CD4-positive, alpha-beta T cell treated with Interleukin-1 beta for 1 hour (primary cell): ENCODE data around the gene SPDYE2.
"Not testable (repeated sequence)": the region's sequence is repeated elsewhere in the genome, so short reads cannot be mapped to it uniquely, and the experiment has no call there.

Source experiments
- DNase-seq, 2 donors: peaks; one replicate each; pipeline ENCODE4 v3.0.0-alpha.2; 2020 to 2022

The SPDYE2 gene

DNA sequence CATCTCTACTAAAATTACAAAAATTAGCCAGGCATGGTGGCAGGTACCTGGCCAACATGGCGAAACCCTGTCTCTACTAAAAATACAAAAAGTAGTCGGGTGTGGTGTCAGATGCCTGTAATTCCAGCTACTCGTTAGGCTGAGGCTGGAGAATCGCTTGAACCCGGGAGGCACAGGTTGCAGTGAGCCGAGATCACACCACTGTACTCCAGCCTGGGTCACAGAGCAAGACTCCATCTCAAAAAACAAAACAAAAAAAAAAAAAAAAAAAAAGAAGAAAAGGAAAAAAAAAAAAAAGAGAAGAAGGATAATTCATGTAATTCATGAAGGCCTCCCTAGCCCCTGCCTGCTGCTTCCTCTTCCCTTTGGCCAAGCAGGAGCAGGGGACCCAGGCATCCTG lies 10.4 kb upstream of the SPDYE2 start:
- not testable (repeated sequence) for DNase-seq

DNA sequence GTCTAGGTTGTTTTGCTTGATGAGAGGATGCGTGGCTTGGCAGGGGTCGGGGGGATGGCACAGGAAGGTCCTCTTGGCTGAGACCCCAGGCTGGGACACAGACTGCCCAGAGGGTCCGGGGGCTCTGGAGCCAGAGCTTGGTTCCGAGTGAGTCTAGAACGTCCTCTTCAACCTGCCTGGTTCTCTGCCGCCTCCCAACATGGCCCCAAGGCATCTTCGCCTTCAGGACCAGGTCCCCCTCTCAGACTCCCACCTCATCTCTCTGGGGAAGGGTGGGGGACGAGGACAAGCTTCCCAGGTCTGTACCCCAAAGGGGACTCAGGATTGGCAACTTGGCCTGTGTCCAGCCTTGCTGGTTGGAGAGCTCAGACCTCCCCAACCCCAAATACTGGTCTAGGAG lies 8.9 kb upstream of the SPDYE2 start:
- DNase-seq: not testable (repeated sequence)

DNA sequence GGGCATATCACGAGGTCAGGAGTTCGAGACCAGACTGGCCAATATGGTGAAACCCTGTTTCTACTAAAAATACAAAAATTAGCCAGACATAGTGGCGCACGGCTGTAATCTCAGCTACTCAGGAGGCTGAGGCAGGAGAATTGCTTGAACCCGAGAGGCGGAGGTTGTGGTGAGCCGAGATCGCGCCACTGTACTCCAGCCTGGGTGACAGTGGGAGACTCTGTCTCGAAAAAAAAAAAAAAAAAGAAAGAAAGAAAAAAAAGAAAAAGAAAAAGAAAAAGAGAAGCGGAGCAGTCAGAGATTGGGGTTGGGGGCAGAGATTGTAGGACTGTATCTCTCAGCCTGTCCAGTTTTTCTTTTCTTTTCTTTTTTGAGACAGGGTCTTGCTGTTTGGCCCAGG lies 8.3 kb upstream of the SPDYE2 start:
- not testable (repeated sequence) for DNase-seq

DNA sequence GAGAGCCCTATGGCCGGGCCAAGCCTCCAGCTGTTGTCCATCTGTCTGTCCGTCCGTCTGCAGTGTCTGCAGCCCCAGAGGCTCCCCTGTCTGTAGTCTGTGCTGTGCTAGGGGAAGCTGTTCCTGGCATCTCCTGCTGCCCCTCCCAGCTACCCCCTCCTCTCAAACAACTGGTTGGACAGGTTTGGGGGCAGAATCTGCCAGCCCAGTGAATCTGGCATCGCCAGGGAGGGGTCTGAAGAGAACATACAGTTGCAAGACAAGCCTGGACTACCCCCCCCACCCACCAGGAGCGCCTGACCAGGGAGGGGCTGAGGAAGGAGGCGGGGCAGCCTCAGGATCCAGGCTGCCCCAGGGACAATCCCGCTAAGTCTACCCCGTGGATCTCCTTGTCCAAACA lies 7.4 kb upstream of the SPDYE2 start, which contains the start of gene UPK3BL2:
TSS of gene UPK3BL2 (minus strand) at position 101 of the 400 bp plus-strand sequence. CDS start at position 41, 60 bp downstream.
- not testable (repeated sequence) for DNase-seq

DNA sequence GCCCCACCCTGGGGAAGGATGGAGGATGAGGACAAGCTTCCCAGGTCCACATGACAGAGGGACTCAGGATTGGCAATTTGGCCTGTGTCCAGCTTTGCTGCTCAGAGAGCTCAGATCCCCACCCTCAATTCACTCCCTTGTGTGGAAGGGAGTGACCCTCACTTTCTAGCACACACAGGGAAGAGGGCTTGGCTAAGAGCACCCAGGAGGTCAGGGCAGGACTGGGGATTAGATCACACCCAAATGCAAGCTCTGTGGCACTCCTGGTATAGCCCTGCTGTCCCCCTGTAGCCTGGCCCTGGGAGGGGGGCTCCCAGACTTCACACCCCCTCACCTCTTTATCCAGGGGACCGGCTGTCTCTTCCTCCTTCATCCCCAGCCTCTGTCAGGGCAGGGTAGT lies 6.7 kb upstream of the SPDYE2 start:
- DNase-seq: not testable (repeated sequence)

DNA sequence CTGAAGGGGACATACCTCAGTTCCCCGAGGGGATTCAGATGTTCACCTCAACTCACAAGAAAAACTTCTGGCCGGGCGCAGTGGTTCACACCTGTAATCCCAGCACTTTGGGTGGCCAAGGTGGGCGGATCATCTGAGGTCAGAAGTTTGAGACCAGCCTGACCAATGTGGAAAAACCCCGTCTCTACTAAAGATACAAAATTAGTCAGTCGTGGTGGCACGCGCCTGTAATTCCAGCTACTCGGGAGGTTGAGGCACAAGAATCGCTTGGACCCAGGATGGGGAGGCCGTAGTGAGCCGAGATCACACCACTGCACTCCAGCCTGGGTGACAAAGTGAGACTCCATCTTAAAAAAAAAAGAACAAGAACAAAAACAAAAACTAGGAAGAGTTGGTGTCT lies 5.7 kb upstream of the SPDYE2 start:
- not testable (repeated sequence) for DNase-seq

DNA sequence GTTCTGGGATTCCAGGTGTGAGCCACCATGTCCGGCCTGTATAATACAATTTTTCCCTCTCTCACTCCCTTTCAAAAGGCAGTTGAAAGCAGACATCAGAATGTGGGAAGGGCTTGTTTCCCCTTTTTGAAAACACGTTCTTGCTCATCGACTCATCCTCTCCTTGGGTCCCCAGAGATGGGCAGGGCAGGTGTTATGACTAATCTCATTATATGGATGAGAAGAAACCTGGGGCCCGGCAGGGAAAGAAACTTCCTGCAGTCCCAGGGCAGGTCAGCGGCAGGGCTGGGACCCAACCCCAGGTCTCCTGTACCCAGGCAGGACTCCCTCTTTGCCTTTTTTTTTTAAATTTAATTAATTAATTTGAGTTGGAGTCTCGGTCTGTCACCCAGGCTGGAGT lies 4.7 kb upstream of the SPDYE2 start:
- DNase-seq: not testable (repeated sequence)

DNA sequence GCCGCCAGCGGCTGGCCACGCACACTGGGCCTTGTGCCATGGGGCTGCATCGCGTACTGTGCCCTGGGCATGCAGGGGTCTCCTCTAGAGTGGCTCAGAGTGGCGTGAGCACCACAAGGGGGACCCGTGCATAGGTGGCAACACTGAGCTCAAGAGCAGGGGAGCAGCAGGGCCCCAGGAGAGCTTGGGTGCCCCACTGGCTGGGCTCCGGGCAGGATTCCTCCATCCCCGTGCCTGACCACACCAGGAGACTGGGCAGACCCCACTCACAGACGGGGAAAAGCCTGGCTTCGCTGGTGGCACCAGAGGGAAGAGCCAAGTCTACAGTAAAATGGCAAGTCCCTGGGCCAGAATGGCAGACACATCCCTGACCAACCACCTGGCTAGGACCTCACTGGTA lies 17.6 kb downstream of the SPDYE2 start:
- DNase-seq: not testable (repeated sequence)

DNA sequence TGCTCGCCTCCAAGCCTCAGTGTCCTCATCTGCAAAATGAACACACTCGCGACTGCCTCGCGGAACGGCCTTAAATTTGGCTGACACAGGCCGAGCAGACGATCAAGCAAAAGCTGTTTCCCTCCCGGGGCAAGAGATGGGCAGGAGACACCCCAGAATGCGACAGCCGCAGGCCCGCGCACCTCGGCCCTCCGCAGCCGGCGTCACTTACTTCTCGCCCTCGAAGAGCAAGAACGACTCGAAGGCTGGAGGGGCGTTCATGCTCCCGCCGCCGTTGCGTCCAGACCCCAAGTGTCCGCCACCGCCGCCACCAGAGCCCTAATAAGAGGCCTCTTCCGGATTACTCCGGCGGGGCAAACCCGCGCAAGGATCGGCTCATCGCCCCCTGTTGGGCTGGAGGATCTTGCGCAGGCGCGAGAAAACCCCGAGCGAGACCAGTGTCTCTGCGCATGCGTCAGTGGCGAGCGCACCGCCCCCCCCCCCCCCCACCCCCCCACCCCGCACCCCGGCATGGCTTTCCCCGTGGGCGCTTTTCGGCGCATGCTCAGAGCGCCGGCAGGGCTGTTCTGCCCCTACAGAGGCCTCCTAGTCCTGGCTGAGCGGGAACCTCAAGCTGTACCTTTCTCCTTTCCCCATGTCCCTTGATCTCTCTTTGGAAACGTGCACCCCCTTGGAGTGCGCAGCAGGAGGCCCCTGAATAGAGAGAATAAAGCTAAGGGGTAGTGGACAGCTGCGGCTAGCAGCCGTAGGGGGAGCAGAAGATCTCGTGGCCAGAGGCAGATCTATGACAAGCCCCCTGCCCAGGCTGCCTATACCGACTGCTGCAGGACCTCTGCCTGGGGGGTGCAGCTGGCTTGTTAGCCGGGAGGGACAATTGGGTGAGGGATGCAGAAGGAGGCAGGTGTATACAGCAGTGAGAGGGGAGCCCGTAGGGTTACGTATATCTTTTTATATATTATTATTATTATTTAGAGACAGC lies 21.5 kb downstream of the SPDYE2 start, which contains the start of gene POLR2J3:
TSS of gene POLR2J3 (minus strand) at position 323 of the 979 bp plus-strand sequence. CDS start at position 261, 62 bp downstream.
- DNase-seq: peak; percentile 95 to 97

DNA sequence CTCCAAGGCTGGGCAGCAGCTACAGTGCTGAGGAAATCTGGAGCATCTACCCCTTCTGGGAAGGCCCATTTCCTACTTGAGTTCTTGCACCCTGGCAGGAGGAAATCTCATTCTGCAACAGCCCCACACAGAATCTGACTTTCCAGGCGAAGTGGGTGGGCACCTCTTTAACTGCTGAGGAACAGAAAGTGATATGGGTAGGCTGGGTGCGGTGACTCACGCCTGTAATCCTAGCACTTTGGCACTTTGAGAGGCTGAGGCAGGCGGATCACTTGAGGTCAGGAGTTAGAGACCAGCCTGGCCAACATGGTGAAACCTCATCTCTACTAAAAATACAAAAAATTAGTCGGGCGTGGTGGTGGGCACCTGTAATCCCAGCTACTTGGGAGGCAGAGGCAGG lies 23.6 kb downstream of the SPDYE2 start:
- not testable (repeated sequence) for DNase-seq

DNA sequence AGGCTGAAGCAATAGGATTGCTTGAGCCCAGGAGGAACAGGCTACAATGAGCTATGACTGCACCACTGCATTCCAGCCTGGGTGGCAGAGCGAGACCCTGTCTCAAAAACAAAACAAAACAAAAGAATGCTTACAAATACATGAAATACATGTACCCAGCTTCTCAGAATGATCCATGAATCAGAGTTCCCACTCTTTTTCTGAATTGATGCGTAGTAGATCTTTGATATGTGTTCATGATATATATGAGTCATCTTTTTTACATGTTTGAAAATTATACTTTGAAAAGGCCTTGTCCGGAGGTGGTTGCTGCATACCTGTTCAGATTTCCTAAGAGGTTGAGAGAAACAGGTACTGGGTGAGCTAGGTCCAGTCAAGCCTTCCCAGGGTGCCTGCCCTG lies 25.3 kb downstream of the SPDYE2 start:
- not testable (repeated sequence) for DNase-seq

DNA sequence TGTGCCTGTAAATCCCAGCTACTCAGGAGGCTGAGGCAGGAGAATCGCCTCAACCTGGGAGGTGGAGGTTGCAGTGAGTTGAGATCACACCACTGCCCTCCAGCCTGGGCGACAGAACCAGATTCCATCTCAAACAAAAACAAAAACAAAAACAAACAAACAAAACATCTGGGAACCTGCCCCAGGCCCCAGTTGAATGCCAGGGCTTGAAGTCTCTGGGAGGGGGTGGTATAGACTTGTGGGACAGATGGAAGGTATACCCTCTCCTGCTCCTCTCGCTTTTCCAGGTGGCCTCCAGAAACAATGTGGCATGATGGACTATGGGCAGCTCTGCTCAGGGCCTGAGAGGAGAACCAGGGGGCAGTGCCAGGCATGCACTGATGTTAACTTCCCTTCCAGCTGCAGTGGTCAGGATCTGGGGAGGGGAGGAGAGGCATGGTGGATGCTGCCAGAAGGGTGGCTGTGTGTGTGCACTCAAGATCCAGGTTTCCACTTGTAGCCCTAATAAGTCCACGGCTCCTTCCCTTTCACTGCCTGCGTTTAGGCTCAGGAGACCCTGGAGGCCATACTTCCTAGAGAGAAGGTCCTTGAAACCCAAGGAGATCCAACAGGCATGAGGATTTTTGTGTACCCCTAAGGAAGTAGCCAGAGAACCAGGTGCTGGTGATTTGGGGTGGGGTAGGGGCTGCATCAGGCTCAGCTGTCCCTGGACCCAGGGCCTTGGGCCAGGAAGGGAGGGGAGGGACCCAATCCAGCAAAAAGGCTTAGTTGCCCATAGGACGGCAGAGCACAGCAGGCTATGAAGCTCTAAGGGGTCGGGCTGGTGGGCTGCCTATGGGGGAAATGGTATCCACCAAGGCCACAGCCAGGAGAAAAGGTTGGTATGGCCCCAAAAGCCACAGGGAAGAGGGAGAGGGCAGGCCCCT lies 26.6 kb downstream of the SPDYE2 start:
- not testable (repeated sequence) for DNase-seq

DNA sequence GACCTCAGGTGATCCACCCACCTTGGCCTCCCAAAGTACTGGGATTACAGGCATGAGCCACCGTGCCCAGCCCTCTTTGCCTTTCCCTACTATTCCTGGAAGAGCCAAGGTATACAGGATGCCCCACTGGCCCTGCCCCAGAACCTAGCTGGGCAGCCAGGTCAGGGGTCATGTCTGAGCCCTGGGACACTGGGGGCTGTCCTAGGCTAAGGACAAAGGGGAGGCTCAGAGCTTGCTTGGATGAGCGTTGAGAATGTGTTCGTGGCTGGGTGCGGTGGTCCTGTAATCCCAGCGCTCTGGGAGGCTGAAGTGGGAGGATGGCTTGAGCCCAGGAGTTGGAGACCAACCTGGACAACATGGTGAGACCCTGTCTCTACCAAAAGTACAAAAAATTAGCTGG lies 27.5 kb downstream of the SPDYE2 start:
- DNase-seq: not testable (repeated sequence)

DNA sequence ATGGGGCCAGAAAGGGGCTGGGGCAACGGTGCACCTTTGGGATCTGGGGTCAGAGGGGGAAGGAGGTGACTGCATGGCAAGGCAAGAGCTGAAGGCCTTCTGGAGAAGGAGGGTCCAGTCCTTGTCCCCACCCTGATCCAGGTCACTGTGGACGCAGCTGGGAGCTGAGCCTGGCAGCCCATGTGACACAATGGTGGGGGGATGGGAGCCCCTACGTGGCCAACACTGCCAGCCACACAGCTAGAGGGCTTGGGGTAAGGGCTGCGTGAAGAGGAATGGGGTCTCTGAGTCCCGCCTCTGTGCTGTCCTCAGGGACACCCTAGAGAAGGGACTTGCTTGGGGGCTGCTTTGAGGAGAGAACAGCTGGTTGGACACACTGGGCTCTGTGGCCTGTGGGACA lies 30.7 kb downstream of the SPDYE2 start:
- DNase-seq: not testable (repeated sequence)

DNA sequence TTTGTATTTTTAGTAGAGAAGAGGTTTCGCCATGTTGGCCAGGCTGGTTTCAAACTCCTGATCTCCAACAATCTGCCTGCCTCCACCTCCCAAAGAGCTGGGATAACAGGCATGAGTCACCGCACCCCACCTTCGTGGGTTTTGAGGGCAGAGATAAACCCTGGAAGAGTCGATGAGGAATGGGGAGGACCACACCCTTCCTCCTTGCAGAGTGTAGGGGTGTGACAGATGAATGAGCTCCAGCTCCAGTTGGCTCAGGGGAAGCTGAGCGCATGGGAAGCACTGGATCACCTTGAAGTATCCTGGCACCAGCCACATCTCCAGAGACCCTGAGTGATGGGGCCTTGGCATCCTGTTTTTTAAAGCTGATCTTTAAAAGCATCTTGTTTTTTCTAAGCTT lies 32.5 kb downstream of the SPDYE2 start:
- not testable (repeated sequence) for DNase-seq

DNA sequence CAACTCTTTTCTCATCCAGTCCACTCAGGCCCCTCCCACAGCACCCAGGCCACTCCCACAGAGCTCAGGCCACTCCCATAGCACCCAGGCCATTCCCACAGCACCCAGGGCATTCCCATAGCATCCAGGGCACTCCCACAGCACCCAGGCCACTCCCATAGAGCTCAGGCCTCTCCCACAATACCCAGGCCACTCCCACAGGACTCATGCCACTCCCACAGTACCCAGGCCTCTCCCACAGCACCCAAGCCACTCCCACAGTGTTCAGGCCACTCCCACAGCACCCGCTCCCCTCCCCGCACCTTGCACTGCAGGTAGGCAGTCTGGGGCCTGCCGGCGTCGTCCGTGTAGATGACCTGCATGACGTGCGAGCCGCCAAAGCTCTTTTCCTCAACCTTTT lies 38.8 kb downstream of the SPDYE2 start:
- not testable (repeated sequence) for DNase-seq

DNA sequence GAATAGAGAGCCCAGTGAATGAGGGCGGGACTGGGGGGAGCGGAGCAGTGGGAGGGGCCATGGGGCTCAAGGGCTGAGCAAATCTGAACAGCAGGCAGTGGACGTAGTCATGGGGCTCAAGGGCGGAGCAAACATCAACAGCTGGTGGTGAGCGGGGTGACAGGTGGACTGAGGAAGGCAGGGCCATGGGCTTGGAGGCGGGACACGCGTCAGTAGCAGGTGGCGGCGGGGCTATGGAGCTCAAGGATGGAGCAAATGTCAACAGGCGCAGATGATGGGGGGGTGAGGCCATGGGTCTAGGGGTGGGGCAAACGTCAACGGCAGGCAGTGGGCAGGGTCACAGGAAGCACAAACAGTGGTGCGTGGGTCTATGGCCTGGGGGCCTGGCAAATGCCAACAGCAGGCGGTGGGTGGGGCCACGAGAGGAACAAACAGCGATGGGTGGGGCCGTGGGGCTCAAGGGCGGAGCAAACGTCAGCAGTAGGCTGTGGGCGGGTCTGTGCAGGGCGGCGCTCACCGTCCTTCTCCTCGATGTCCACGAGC lies 41.5 kb downstream of the SPDYE2 start:
- DNase-seq: peak; percentile 63 to 71

DNA sequence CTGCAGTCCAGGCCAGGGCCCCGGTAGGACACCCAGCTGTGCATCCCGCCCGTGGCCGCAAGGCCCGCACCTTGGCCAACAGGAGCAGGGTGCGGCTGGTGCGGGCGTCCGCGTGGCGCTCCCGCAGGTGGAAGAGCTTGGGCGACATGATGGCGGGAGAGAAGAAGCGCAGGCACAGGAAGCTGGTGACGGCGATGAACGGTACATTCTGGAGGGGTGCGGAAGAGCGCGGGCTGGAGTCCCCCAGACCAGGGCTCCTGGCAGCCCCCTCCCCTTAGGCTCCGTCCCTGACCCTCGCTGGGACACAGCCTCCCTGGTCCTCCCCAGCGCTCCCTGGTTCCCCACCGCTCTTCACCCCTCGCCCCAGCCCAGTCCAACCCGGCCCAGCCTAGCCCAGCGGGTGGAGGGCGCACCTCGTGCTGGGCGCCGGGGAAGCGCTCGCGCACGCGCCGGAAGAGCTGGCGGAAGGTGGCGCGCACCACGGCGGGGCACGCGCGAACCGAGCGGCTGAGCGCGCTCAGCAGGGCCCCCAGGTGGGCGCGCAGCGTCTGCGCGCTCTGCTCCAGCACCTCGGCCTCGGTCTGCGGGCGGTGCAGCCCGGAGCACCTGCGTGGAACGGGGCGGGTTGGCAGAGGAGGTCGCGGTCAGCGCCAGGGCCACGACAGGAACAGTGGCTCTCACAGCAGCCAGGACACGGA lies 42.8 kb downstream of the SPDYE2 start:
- not testable (repeated sequence) for DNase-seq

DNA sequence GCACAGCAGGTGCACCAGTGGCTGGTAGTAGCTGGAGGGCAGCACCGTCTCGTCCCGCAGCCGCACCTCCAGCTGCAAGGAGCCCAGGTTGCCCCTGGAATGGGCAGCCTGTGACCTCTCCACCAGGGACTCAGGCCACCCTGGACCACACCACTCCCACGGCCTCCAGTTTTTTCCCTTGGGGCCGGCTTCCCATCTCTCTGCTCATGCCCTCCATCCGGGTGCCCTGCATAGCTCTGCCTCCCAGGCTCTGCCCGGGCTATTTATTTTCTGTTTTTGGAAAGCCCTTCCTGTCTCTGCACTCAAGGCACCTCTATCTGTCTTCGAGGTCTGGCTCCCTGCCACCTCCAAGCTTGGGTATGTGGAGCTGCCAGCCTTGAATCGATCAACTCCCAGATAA lies 45.0 kb downstream of the SPDYE2 start:
- DNase-seq: not testable (repeated sequence)

DNA sequence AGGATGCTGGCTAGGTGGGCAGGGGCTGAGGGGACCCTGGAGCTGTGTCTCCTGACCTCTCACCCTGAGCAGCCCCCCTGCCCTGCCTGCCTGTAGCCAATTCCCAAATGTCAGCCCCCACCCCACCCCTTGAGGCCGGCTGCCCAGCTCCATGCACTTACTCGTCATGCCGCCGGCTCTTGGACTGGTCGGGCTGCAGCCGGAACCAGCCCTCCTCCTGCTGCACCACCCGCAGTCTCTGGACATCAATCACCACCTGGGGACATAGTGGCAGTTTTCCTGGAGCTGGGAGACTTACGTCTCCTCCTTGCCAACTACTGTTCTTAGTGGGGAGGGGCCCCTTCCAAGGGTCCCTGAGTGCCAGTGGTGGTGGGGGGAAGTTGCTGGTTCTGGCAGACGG lies 48.7 kb downstream of the SPDYE2 start:
- DNase-seq: not testable (repeated sequence)

DNA sequence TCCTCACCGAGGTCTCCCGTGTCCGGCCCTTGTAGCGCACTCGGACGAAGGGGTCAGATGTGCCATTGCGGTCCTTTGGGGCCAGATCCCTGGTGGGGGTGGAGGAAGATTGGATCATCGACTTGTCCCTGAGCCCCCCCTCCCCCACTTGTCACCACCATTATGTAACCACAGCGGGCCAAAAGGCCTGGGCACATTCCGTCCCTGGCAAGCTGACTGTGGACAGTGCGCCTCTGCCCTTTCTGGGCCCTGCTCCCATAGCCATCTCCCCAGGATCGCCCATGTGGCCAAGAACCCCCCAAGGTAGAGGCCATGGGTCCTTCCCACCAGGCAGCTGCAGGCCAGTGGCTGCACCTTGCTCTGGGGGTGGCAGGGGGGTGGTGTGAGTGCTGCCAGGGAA lies 51.3 kb downstream of the SPDYE2 start:
- not testable (repeated sequence) for DNase-seq
